Kidney tubule cell (primary cell): ENCODE measurements around the gene ADI1.
A peak's percentile ranks its signal among the peaks of the same experiment; 100 is the strongest.
"Not testable (repeated sequence)": the region's sequence is repeated elsewhere in the genome, so short reads cannot be mapped to it uniquely, and the experiment has no call there.

Experiments used
- DNase-seq: peaks from one replicate; pipeline ENCODE4 v3.0.0-alpha.2; 2018; ENCODE audit warnings: low spot score

ADI1 gene

DNA sequence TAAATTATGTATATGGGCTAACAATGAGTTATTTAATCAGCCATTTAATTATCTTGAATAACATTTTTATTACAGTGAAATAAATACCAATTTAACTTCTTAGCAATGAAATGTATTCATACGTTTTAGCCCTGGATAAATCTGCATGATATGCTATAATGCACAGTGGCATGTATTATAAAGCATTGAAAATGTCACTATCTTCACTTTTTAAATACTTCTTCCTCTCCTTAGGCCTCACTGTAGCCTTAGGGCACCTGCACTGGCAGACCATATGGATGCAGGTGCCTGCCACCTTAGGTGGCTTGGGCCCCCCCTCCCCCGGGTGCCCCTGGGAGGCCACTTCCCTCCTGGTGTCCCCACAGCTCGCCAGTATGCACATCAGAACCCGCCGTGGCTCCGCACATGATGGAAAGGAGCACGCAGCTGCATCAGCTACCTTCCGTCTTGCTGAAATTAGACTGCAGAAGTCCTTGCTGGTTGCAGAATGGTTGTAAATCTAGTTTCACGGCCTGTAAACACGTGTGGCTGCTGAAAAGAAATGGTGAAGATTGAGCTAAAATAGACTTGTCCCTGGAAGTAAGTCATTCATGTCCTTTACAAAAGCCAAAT is 56.7 kb downstream of the ADI1 start:
- no peak for DNase-seq

DNA sequence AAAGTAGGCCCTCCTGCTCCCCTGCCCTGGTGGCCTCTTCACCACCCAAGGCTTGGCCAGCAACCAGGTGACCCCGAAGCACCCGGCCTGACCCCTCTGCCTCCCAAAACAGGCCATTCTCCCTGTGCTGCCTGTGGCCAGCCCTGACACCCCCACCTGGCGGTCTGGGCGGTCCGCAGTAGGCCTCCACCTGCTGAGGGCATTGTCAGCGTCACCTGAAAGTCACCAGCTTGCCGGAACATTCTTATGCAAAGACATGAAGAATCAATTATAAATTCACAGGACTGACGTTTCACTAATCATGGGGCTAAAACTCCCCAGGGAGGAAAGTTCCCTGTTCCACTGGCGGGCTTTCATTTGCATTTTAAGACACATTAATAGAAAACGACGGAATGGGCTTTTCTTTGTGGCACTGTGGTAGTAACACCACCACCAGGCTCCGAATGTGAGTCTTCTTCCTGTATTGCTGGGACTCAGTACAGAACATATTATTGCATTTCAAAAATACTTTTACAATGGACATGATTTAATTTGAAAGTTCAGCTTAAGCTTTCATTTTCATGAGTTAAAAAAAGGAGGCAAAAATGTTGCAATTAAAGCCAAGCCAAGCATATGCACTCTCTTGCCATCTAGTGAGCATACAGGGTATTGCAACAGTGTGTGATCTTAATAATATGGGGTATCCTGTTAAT is 57.4 kb downstream of the ADI1 start:
- DNase-seq: peak; percentile 55

DNA sequence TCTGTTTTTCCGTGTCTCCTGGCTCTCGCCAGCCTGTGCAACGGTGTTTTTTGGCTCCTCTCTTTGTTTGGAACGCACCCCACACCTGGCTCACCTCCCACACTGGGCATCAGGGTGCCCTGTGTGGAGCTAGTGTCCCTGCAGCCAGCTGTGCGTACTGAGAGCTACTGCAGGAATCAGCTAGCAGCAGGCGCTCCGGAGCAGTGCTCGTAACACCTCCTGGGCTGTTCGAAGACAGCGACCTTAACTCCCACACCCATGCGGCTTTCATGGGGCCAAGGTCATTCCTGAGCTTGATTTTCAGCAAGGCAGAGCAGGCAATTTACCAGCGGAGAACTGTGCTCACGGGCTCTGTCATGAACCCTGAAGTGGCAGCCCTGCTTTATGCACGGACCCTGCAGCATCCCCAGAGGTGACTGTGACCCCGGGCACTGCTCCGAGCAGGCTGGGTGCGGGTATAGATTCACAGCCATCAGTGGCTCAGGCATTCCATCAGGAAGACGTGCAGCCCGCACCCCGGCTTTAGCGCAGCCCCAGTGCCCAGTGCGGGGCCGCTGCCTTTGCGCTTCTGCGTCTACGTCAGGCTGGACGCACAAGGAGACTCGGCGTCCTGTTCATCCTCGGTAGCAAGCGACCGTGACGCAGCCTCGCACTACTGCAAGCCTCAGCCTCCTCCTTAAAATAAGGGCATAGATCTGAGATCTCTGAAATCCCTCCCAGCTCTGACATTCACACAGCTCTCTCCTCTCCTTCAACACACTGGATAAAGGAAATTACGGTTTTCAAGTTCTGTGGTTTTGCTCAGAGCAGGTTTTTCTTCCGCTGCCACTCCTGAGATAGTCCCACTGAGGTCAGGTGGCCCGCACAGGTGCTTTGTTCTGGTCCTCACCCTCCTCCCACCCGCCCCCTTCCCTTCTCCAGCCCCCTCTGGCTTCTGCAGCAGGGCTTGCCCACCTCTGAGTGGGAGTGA is 58.2 kb downstream of the ADI1 start:
- no peak for DNase-seq

DNA sequence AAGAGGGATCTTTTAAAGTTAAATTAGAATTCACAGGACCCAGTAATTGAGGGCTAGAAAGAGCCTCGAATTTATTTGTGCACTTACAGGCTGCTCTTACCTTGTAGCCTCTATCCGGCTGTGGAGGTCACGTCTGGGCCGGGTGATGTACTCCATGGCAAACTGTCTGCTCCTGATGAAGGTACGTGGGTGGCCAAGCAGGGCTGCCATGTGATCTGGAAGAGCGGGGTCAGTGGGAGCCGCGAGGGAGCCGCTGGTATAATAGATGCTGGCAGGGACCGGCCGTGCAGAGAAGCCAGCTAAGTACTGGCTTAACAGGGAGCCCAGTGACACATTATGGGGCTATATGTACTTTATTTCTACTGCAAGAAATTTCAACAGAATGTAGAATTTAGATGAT is 59.2 kb downstream of the ADI1 start:
- no peak for DNase-seq

DNA sequence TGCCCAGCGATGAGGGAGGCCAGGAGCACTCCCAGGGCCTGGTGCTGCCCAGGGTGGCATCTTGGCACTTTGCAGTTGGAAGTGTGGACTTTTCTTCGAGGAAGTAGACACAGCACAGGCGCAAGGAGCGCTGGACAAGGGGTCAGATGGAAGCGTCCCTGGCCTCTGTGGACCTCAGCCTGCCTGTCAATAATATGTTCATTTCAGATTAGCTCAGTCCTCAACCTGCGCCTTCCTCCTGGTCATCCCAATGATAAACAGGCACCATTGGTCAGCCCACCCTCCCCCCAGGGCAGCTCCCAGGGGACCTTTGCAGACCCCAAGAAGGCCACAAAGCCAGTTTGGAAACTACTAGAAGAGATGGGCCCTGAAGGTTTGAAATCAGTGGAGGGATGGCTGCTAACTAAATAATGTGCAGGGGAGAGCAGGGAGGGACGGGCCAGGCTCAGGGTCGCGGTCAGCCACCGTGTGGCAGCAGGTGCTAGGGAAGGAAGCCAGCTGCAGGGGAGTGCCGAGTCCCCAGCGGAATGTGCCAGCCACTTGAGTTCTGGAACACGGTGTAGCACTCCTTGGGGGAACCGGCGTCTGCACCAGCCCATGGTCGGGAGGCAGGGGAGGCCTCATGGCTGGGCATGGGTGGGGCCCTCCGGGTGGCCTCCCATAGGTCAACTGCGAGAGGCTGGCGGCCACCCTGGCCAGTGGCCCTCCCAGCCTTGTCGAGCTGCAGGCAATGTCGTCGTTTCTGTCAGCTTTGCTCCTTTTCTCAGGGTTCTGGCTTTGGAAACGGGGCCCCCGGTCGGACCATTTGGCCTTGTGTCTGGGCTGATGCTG is 59.9 kb downstream of the ADI1 start:
- no peak for DNase-seq

DNA sequence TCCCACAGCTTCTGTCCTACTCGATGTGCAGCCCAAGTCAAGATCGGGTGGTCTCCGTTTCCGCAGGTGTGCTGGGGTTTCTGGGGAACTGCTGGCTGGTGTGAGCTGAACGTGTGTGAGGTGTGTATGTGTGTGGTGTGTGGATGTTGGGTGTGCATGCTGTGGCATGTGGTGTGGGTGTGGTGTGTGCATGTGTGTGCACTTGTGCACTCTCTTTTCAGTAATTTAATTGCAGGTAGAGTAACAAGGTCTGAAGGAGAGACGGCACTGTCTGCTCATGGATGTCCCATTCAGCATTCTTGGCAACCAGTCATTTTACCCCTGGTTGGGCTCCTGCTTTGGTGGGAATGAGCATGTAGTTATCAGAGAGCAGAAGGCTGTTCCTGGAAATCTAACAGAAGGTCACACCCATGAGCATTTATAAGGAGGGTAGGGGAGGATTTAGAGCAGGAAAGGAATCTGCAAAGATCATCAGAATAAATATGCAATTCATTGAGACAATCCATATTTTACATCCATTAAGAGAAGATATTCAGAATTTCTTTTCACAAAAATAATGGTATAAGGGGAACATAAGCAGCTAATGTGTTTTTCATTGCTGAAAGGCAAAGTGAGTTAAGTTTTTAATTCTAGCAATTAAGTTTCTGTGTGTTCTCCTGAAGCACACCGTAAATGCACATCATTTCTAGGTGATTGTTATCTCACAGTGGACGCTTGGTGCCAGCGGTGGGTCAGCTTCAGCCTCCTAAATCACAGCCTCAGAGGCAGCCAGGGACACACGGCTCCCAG is 60.7 kb downstream of the ADI1 start:
- no peak for DNase-seq

DNA sequence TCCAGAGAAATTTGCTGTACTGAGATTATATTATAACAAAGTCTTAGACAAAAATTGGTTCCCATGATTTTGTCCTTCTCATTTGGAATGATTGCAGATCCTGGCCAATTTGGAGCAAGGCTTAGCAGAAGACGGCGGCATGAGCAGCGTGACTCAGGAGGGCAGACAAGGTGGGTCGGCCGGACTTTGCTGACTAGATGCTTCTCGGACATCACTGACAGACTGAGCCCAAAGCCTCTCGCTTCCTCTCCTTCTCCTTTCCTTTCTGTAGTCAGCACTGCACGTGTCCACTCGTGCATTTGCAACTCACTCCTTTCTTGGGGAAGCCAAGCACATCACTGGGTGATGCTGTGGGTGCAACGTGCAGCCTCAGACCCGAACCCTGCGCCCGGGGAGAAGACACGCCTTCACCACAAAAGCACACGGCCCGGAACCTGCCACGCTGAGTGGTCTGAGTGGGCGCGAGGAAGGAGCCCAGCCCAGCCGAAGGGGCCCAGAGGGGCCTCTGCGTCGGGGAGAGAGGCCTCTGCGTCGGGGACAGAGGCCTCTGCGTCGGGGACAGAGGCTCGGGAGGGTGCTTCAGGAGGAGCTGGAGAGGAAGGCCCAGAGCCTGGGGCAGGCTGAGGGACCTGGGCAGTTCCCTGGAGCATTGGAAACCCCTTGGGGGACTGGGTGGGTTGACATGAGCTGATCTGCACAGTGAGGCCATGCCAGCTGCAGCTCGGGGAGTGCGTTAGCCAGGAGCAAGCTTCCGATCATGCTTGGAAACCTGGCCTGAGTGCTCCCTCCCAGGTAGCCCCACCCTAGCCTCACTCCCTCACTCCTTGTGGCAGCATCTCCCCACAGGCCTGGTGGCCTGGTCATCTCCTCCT is 61.6 kb downstream of the ADI1 start:
- no peak for DNase-seq

DNA sequence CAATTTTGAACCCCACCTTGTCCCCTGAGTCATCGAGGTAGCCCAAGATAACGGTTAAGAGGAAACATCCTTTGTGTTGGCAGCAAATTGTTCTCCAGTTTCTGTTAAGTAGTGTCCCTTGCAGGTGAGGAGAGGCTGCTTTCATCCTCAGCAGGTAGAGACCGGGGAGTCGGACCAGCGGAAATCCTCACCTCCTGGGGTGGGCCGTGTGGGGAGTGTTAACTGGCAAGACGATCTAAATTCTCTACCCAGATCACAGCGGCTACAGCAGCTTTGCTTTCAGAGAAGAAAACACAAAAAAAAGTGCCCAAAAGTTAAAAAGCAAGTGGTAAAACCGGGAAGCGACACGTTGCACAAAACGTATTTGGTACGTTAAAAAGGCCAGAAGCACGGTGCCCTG is 63.2 kb downstream of the ADI1 start:
- no peak for DNase-seq

DNA sequence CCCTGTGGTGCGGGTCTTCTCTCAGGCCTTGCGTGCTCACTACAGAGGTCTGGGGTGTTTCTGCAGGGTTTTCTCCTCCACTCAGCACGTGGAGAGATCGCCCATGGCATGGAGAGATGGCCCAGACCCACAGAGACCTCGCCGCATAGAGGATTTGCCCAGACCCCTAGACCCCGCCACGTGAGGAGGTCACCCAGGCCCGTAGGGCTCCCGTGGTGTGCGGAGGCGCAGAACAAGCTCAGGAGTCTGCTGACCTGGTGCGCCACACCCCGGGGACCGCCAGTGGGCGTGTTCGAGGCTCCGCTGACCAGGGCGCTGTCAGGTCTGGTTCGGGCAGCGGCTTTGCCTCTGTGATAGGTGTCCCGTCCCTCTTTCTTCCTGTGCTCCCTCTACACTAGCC is 64.5 kb downstream of the ADI1 start:
- no peak for DNase-seq

DNA sequence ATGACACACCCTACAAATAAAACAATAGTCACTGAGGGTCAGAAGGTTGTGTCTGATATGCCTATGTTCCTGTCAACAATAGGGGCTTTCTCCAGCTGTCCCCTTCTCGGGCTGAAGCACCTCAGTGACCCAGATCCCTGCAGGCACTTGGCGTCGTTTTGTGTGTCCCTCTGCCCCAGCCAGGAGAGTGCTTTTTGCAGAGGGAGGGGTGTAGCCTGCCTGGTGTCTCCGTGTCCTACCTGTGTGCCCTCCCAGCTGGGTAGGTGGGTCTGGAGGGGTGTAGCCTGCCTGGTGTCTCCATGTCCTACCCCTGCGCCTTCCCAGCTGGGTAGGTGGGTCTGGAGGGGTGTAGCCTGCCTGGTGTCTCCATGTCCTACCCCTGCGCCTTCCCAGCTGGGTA is 65.3 kb downstream of the ADI1 start:
- not testable (repeated sequence) for DNase-seq

DNA sequence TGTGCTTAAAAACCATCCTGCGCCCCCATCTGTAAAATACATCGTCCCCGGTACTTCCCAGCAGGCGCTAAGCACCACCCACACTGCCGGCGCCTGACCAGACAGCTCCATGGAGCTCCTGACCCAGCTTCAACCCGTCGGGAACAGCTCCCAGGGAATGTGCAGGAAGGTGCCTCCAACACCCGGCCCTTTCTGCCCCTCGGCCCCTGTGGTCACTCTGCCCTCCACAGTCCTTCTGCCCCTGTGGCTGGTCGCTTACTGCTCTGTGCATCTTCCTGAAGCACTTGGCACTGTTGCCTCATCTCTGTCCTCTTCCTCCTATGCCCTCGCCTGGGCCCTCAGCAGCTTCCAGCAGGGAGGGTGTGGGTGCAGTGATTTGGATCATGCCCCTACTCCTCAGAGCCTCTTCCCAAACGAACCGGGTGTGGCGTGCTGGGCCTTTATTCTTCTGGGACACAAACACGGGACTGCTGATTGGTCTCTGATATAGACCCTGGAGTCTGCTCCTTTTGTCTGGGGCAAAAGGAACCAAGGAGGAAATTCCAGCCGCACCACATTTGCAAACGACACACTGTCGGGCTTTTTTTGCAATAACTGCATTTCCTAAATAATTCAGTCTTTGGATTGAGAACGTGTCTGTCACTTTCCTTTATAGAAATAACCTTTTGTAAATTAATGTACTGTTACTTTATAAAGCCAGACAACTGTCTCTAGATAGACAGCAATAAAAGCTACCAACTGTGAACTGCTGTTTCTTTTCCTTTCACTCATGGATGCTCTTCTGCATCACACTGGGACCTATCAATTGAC is 65.9 kb downstream of the ADI1 start:
- no peak for DNase-seq

DNA sequence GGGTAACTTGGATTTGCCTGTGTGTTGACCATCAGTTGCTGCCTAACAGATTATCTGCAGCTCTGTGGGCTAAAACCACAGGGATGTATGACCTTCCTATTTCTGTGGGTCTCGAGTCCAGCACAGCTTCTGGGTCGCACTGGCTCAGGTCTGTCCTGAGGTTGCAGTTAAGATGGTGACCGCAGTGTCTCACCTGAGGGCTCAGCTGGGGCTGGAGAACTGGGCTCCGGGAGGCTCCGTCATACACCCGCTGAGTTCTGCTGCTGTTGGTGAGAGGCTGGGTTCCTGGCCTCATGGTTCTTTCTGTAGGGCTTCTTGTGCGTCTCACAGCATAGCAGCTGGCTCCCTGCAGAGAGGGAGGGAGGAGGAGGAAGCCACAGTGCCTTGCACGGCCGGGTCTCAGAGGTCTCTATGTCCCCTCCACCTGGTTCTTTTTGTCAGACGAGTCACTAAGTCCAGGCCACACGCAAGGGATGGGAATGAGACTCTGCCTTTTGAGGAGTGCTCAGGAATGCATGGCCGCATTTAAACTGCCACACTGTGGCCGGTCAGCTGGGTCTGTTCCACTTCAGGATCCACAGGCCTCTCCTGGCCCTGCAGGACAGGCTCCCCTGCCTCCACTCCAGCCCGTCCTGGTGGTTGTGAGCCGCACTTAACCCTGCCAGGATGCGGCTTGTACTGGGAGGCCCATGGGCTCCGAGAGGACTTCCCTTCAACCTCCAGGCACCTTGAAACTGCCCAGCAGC is 67.2 kb downstream of the ADI1 start:
- DNase-seq: peak; percentile 9

DNA sequence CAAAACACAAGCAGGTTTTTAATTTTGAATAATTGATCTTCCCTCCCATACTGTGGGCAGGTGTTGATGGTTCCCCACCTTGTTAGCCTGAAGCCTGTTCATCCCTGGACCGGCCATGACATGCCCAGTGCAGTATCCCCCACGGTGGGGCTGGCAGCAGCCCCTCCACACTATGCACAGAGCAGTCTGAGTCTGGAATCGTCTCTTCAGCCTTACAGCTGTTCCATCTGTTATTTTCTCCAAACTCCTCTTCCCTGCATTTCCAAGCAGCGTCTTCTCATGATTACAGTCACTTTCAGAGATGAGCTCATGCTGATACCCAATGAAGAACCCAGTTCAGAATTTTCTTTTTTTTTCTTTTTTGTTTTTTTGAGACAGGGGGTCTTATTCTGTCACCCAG is 68.2 kb downstream of the ADI1 start:
- DNase-seq: no peak

DNA sequence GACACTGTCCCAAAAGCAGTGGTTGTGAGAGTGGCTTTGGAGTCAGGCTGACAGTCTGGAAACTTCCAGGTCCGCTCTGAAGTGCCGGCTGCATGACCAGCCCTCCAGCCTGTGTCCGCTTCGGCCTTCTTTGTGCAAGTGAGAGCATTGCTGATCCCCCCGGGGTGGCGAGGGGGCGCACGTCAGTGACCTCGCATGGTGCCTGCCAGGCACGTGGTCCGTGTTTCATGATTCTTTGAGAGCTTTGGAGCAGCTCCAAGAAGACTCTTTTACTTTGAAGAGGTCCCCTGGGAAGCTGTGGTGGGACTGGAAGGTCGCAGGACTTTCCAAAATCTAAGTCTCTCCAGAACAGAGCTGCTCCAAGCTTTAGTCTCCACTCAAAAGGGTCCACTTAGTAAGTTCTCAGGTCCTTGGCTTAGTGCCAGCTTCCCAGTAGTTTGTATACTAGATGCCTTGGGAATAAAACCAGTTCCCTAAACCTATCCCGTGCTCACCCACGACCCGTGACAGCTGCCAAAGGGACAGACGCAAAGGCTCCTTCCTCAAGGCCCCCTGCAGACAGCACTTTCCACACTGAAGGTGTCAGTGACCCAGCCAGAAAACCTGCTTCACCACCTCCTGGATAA is 68.8 kb downstream of the ADI1 start:
- no peak for DNase-seq

DNA sequence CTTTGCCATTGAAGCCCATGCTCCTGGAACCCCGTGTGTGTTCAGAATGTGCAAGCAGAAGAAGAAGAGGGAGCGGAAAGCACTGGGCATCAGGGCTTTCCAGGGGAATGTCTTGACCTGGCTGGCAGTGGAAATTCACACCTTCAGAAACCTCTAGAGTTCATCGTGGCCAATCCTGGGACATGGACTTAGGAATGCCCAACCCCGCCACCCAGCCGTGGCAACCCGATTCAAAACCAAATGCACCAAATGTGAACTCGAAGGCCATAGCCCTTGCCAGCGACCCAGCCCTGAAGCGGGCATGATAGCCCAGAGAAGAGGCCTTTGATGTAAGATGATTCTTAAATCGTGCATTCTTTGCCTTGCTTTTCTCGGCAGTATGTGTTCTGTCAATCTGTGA is 69.4 kb downstream of the ADI1 start:
- DNase-seq: no peak

DNA sequence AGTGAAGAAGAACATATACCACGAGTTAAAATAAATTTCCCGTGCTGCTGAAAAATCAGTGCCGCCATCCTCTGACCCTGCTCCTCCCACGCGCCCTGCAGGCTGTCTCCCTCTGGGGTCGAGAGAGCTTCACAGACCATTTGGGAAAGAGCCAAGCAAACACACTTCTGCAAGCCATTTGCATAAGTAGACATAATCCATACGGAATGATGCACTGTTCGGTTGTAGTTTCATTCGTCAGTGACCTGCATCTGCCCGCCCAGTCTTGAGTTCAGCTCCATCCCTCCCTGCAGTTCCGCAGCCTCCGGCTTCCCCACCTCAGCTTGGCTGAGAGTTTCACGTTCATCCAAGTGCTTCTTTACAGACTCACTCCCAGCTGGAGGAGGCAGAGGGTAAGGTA is 70.2 kb downstream of the ADI1 start:
- DNase-seq: no peak

DNA sequence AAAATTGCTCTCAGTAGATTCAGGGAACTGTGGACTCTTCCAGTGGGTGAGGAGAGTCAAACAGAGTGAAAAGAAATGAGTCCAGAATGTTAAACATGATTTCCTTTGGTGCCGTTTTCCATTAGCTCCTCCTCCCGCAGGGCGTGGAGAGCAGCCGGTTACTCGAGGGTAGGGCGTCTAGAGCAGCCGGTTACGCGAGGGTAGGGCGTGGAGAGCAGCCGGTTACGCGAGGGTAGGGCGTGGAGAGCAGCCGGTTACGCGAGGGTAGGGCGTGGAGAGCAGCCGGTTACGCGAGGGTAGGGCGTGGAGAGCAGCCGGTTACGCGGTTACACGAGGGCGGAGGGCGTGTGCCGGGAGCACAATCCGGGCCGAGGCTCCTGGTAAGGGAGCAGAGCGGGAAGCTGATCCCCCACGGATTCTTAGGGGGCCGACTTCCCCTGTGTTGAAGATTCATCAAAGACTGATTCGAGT is 70.9 kb downstream of the ADI1 start:
- not testable (repeated sequence) for DNase-seq

DNA sequence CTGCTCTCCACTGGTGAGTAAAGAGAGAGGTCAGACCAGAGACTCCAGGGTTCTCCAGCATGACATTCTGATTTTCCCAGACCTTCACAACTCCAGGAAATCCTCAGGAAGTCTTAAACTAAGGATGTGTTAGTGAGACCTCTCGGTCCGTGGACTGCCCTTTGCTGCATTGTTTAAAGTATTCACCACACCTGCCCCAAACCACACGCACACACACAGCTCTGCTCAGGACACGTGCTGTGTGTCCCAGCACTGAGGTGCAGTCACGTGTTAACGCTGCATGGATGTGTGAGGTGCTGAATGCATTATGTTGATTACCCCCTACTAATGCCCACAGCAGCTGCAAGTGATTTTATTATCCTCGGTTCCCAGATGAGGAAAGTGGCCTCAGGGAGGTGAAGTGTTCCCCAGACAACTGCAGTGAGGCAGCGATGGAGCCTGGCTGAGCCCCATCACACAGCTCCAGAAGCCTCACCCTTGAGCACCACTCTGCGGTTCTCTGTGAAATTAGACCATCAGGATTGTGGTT is 71.5 kb downstream of the ADI1 start:
- DNase-seq: no peak
